Effector memory CD4-positive, alpha-beta T cell (primary cell): ENCODE results near the gene RBM20.

Experiments
- DNase-seq, 3 donors: peaks; one replicate each; pipeline ENCODE4 v3.0.0-alpha.2; 2020
- H3K27ac ChIP-seq: 2 replicates; pipeline ENCODE4 v1.7.0; 2013; ENCODE audit warnings: mild to moderate bottlenecking, low read length, moderate library complexity; ENCODE audit not compliant: insufficient read depth, poor library complexity, severe bottlenecking
- H3K27me3 ChIP-seq: replicated peaks from 2 replicates; pipeline ENCODE4 v1.7.0; 2013; ENCODE audit warnings: mild to moderate bottlenecking, low read length; ENCODE audit not compliant: insufficient read depth, control insufficient read depth, poor library complexity, severe bottlenecking
- H3K36me3 ChIP-seq: 2 replicates; pipeline ENCODE4 v1.7.0; 2013; ENCODE audit warnings: mild to moderate bottlenecking, low read length, moderate library complexity; ENCODE audit not compliant: control insufficient read depth, insufficient read depth
- H3K4me1 ChIP-seq: 2 replicates; pipeline ENCODE4 v1.7.0; 2013; ENCODE audit warnings: low read length, mild to moderate bottlenecking; ENCODE audit not compliant: control insufficient read depth, insufficient read depth, poor library complexity, severe bottlenecking
- H3K4me3 ChIP-seq: 2 replicates; pipeline ENCODE4 v1.7.0; 2013; ENCODE audit warnings: low read length, low read depth, mild to moderate bottlenecking; ENCODE audit not compliant: insufficient read depth, poor library complexity, severe bottlenecking
- H3K9me3 ChIP-seq: 2 replicates; pipeline ENCODE4 v1.7.0; 2013; ENCODE audit warnings: mild to moderate bottlenecking, low read length, moderate library complexity; ENCODE audit not compliant: control insufficient read depth

The RBM20 gene

GRCh38 chr10:110686949-110687348 is 42.8 kb downstream of the RBM20 start:
- H3K4me3 ChIP-seq, result no peak overlapping the region
- H3K27me3 ChIP-seq, result no peaks in the 10 kb centered on the region
- no peaks in the 10 kb centered on the region for H3K36me3 ChIP-seq
- no peaks in the 10 kb centered on the region for H3K9me3 ChIP-seq
- DNase-seq, result no peak
- H3K4me1 ChIP-seq, result no peaks in the 10 kb centered on the region
- H3K27ac ChIP-seq, result no peak overlapping the region

GRCh38 chr10:110687400-110687799 is 43.3 kb downstream of the RBM20 start:
- no peaks in the 10 kb centered on the region for H3K27me3 ChIP-seq
- no peak for DNase-seq
- H3K4me1 ChIP-seq, result no peaks in the 10 kb centered on the region
- no peaks in the 10 kb centered on the region for H3K36me3 ChIP-seq
- no peak overlapping the region for H3K4me3 ChIP-seq
- no peak overlapping the region for H3K27ac ChIP-seq
- no peaks in the 10 kb centered on the region for H3K9me3 ChIP-seq

GRCh38 chr10:110691139-110691538 is 47.0 kb downstream of the RBM20 start:
- no peaks in the 10 kb centered on the region for H3K4me1 ChIP-seq
- DNase-seq, result no peak
- H3K27me3 ChIP-seq, result no peaks in the 10 kb centered on the region
- H3K27ac ChIP-seq, result no peak overlapping the region
- H3K4me3 ChIP-seq, result no peak overlapping the region
- H3K36me3 ChIP-seq, result no peaks in the 10 kb centered on the region
- no peaks in the 10 kb centered on the region for H3K9me3 ChIP-seq

GRCh38 chr10:110694263-110694662 is 50.1 kb downstream of the RBM20 start:
- no peak for DNase-seq
- H3K27ac ChIP-seq, result no peak overlapping the region
- H3K27me3 ChIP-seq, result no peaks in the 10 kb centered on the region
- H3K4me3 ChIP-seq, result no peak overlapping the region
- H3K36me3 ChIP-seq, result no peaks in the 10 kb centered on the region
- H3K9me3 ChIP-seq, result no peaks in the 10 kb centered on the region
- H3K4me1 ChIP-seq, result no peaks in the 10 kb centered on the region

GRCh38 chr10:110694820-110695538 is 50.8 kb downstream of the RBM20 start:
- Histone ChIP-seq H3K27me3 (no peaks in the 10 kb centered on the region), H3K36me3 (no peaks in the 10 kb centered on the region), H3K27ac (no peak overlapping the region), H3K4me1 (no peaks in the 10 kb centered on the region), H3K9me3 (no peaks in the 10 kb centered on the region), H3K4me3 (no peak overlapping the region)
- DNase-seq, result no peak

GRCh38 chr10:110695539-110695886 is 51.4 kb downstream of the RBM20 start:
- Histone ChIP-seq H3K27me3 (no peaks in the 10 kb centered on the region), H3K27ac (no peak overlapping the region), H3K4me3 (no peak overlapping the region), H3K36me3 (no peaks in the 10 kb centered on the region), H3K9me3 (no peaks in the 10 kb centered on the region), H3K4me1 (no peaks in the 10 kb centered on the region)
- no peak for DNase-seq

GRCh38 chr10:110696436-110696835 is 52.3 kb downstream of the RBM20 start:
- Histone ChIP-seq H3K36me3 (no peaks in the 10 kb centered on the region), H3K4me1 (no peaks in the 10 kb centered on the region), H3K9me3 (no peaks in the 10 kb centered on the region), H3K27ac (no peak overlapping the region), H3K27me3 (no peaks in the 10 kb centered on the region), H3K4me3 (no peak overlapping the region)
- DNase-seq, result no peak

GRCh38 chr10:110698340-110698739 is 54.2 kb downstream of the RBM20 start:
- H3K27ac ChIP-seq, result no peak overlapping the region
- DNase-seq, result no peak
- H3K9me3 ChIP-seq, result no peaks in the 10 kb centered on the region
- H3K27me3 ChIP-seq, result no peaks in the 10 kb centered on the region
- H3K4me3 ChIP-seq, result no peak overlapping the region
- H3K36me3 ChIP-seq, result no peaks in the 10 kb centered on the region
- H3K4me1 ChIP-seq, result no peaks in the 10 kb centered on the region

- Histone ChIP-seq H3K27me3 (no peaks in the 10 kb centered on the region), H3K36me3 (no peaks in the 10 kb centered on the region), H3K4me3 (no peak overlapping the region), H3K9me3 (no peaks in the 10 kb centered on the region), H3K27ac (no peak overlapping the region), H3K4me1 (no peaks in the 10 kb centered on the region)
- no peak for DNase-seq
These were observed 54.7 kb downstream of the RBM20 start for GRCh38 chr10:110698782-110699201.

- no peak for DNase-seq
- Histone ChIP-seq H3K4me1 (no peaks in the 10 kb centered on the region), H3K27ac (no peak overlapping the region), H3K9me3 (no peaks in the 10 kb centered on the region), H3K36me3 (no peaks in the 10 kb centered on the region), H3K4me3 (no peak overlapping the region), H3K27me3 (no peaks in the 10 kb centered on the region)
These were observed 55.8 kb downstream of the RBM20 start for GRCh38 chr10:110699859-110700468.
